SK-N-SH (cell line): ENCODE results near the gene GRK5. TPM values are rescaled to one million over a fixed set of nuclear protein-coding genes. Genes with fewer than 3 reads are reported as not detected.

Source experiments
- CTCF ChIA-PET: fragments of 300-600, 350-600 bp; formaldehyde crosslinking; extraction: SDS; loops from one replicate; lab custom pipeline; 2021; lab: Yijun Ruan, JAX
- POLR2A ChIA-PET: fragments of 350-600 bp; sonication (Branson Sonifier 250); formaldehyde crosslinking; extraction: SDS; loops from one replicate; lab custom pipeline; 2020; ENCODE audit warnings: antibody characterized with exemption, inconsistent platforms; lab: Yijun Ruan, JAX
- DNase-seq: peaks from one replicate; pipeline ENCODE4 v3.0.0; 2012
- H2AFZ ChIP-seq: fragments of 200-600 bp; sonication (generic); 2 replicates; pipeline ENCODE4 v1.8.1; 2016; ENCODE audit warnings: antibody characterized with exemption, mild to moderate bottlenecking, low read depth
- H3F3A ChIP-seq: fragments of 200-600 bp; sonication (generic); replicated peaks from 2 replicates; pipeline ENCODE3; 2016; ENCODE audit warnings: antibody characterized with exemption, mild to moderate bottlenecking; ENCODE audit not compliant: insufficient read depth
- H3K27ac ChIP-seq, 2 experiments: fragments of 200-500 bp in 1 of 2; fragments of 200-600 bp in 1 of 2; sonication (Bioruptor generic) in 1 of 2; sonication (generic), shearing (Covaris generic) in 1 of 2; 2 replicates each; pipeline versions ENCODE4 v1.5.1 to v1.6.1; 2014 to 2016; ENCODE audit warnings: low read depth in 2 of 2, inconsistent platforms in 1 of 2, low read length in 1 of 2, mild to moderate bottlenecking in 1 of 2, mixed read lengths in 1 of 2
- H3K27me3 ChIP-seq: fragments of 200-600 bp; sonication (generic), shearing (Covaris generic); 2 replicates; pipeline ENCODE4 v1.6.1; 2016; ENCODE audit warnings: mixed run types; ENCODE audit not compliant: insufficient read depth
- H3K36me3 ChIP-seq, 2 experiments: fragments of 200-500 bp in 1 of 2; fragments of 200-600 bp in 1 of 2; sonication (Bioruptor generic) in 1 of 2; sonication (generic) in 1 of 2; replicated peaks in 1 of 2; 2 replicates each; pipeline versions ENCODE3 to v1.5.1; 2014 to 2016; ENCODE audit warnings: low read length in 1 of 2, mild to moderate bottlenecking in 1 of 2; ENCODE audit not compliant: insufficient read depth in 2 of 2, control insufficient read depth in 1 of 2
- H3K4me1 ChIP-seq, 2 experiments: fragments of 200-500 bp in 1 of 2; fragments of 200-600 bp in 1 of 2; sonication (Bioruptor generic) in 1 of 2; sonication (generic), shearing (Covaris generic) in 1 of 2; 2 replicates each; pipeline versions ENCODE4 v1.5.1 to v1.6.1; 2014 to 2016; ENCODE audit warnings: low read depth in 1 of 2, low read length in 1 of 2, mixed run types in 1 of 2; ENCODE audit not compliant: insufficient read depth in 2 of 2, control insufficient read depth in 1 of 2
- H3K4me2 ChIP-seq: fragments of 200-600 bp; sonication (generic), shearing (Covaris generic); 2 replicates; pipeline ENCODE4 v1.6.1; 2017; ENCODE audit warnings: mixed run types
- H3K4me3 ChIP-seq, 2 experiments: fragments of 200-500 bp in 1 of 2; fragments of 200-600 bp in 1 of 2; sonication (Bioruptor generic) in 1 of 2; sonication (generic), shearing (Covaris generic) in 1 of 2; 2 replicates each; pipeline versions ENCODE4 v1.5.1 to v1.8.1; 2014 to 2016; ENCODE audit warnings: low read depth in 2 of 2, inconsistent platforms in 1 of 2, low read length in 1 of 2, mild to moderate bottlenecking in 1 of 2, mixed read lengths in 1 of 2, moderate library complexity in 1 of 2
- H3K79me2 ChIP-seq: fragments of 200-600 bp; sonication (generic); 2 replicates; pipeline ENCODE4 v1.8.1; 2017; ENCODE audit warnings: mild to moderate bottlenecking; ENCODE audit not compliant: insufficient read depth
- H3K9ac ChIP-seq: fragments of 200-600 bp; sonication (generic); 2 replicates; pipeline ENCODE4 v1.6.1; 2017; ENCODE audit warnings: mixed run types
- H3K9me2 ChIP-seq: fragments of 200-600 bp; sonication (generic); 2 replicates; pipeline ENCODE4 v1.6.1; 2017; ENCODE audit warnings: mixed run types
- H3K9me3 ChIP-seq: fragments of 200-600 bp; sonication (generic); 2 replicates; pipeline ENCODE4 v1.6.1; 2017; ENCODE audit warnings: mixed run types, mild to moderate bottlenecking, moderate library complexity
- H4K20me1 ChIP-seq: fragments of 200-600 bp; sonication (generic); 2 replicates; pipeline ENCODE4 v1.6.1; 2017; ENCODE audit warnings: mild to moderate bottlenecking, mixed run types; ENCODE audit not compliant: insufficient read depth
- EP300 ChIP-seq, 2 experiments: IDR thresholded peaks; 2 replicates each; pipeline versions ENCODE4 v1.4.0 to v1.6.1; 2012; ENCODE audit warnings: borderline replicate concordance in 1 of 2, low read depth in 1 of 2, low read length in 1 of 2
- FOSL2 ChIP-seq: IDR thresholded peaks from 2 replicates; pipeline ENCODE4 v1.4.0; 2012; ENCODE audit warnings: low read depth, mild to moderate bottlenecking, moderate library complexity, borderline replicate concordance
- FOXJ3 ChIP-seq: sonication (generic); formaldehyde crosslinking; IDR thresholded peaks from 2 replicates; pipeline ENCODE4 v1.5.1; 2020; ENCODE audit warnings: mild to moderate bottlenecking, missing genetic modification reagents
- GATA2 ChIP-seq: sonication (generic); formaldehyde crosslinking; IDR thresholded peaks from 2 replicates; pipeline ENCODE4 v1.5.0; 2020; ENCODE audit warnings: mild to moderate bottlenecking, missing genetic modification reagents
- JUND ChIP-seq: IDR thresholded peaks from 2 replicates; pipeline ENCODE4 v1.4.0; 2012
- MXI1 ChIP-seq: IDR thresholded peaks from 2 replicates; pipeline ENCODE4 v1.6.1; 2012; ENCODE audit warnings: mild to moderate bottlenecking, low read depth, low read length, improper control_type of control experiment
- NFIC ChIP-seq: IDR thresholded peaks from 2 replicates; pipeline ENCODE4 v1.4.0; 2012; ENCODE audit warnings: borderline replicate concordance
- NRF1 ChIP-seq: IDR thresholded peaks from 2 replicates; pipeline ENCODE4 v1.6.1; 2012; ENCODE audit warnings: low read depth, mild to moderate bottlenecking, low read length
- RAD21 ChIP-seq: IDR thresholded peaks from 2 replicates; pipeline ENCODE4 v1.6.1; 2012; ENCODE audit warnings: mild to moderate bottlenecking, low read length
- RFX5 ChIP-seq: IDR thresholded peaks from 2 replicates; pipeline ENCODE4 v1.6.1; 2012; ENCODE audit warnings: mild to moderate bottlenecking, improper control_type of control experiment, low read length
- TCF12 ChIP-seq: IDR thresholded peaks from 2 replicates; pipeline ENCODE4 v1.4.0; 2012
- TEAD4 ChIP-seq: IDR thresholded peaks from 2 replicates; pipeline ENCODE4 v1.4.0; 2012; ENCODE audit warnings: mild to moderate bottlenecking, borderline replicate concordance; ENCODE audit not compliant: insufficient read depth
- WGBS: methylation state at CpG from one replicate; pipeline ENCODE4 v1.1.6; 2017; ENCODE audit warnings: low lambda C conversion rate; 5-methylcytosine and 5-hydroxymethylcytosine counted together
- polyA plus RNA-seq, 3 experiments: library from polyadenylated mRNA; depleted of rRNA; stranded (reverse); fragments of >200 nt; gene quantifications; 2 replicates each; pipeline ENCODE4 v1.2.3, GENCODE V29; 2012
- TF ChIP-seq, protein P1 (sequence below): IDR thresholded peaks from 2 replicates; pipeline ENCODE4 v1.6.1; 2012; ENCODE audit warnings: mild to moderate bottlenecking, low read depth, low read length, moderate library complexity
- TF ChIP-seq, protein P2 (sequence below): IDR thresholded peaks from 2 replicates; pipeline ENCODE4 v1.4.0; 2012; ENCODE audit warnings: low read depth, borderline replicate concordance

Gene GRK5
- polyA plus RNA-seq, 1 of the 3 experiments (the other 2 are of a cell fraction), result 12.1 TPM

DNA sequence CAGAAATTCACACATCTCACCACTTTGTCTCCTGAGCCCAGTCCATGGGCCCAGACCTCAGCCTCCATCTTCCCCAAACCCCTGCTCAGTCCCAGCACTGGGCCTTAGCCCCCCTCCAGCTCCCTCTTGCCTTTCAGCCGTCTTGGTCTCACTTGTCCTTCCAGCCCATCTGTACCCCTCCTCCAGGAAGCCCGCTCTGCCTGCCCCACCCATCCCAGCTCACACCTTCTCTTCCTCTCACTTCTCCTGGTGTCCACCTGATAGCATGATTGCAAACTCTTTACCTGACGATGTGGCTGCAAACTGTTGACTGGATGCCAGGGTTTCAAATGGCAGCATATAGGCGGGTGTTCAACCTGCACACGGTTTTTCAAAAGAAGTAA is 238.6 kb downstream of the GRK5 start:
- H2AFZ ChIP-seq, result no peak overlapping the region
- H3F3A ChIP-seq, result no peaks in the 10 kb centered on the region
- peaks cover 3 to 10% of the 10 kb centered on the region in 2 experiments; a peak in 2 of 4 replicates for H3K4me1 ChIP-seq
- H3K27me3 ChIP-seq, result no peaks in the 10 kb centered on the region
- no peaks in the 10 kb centered on the region for H3K9me3 ChIP-seq
- WGBS, result 86% methylated on average over 5 of the region's 5 CpGs
- no peaks in the 10 kb centered on the region for H4K20me1 ChIP-seq
- H3K4me3 ChIP-seq, result no peak overlapping the region
- no peak overlapping the region for H3K4me2 ChIP-seq
- no peaks in the 10 kb centered on the region for H3K79me2 ChIP-seq
- DNase-seq, result no peak
- no peaks in the 10 kb centered on the region for H3K9me2 ChIP-seq
- no peak overlapping the region for H3K9ac ChIP-seq
- H3K27ac ChIP-seq, result no peak overlapping the region
- POLR2A ChIA-PET, result interaction anchor here (1.2 kb wide), 1 partner anchor 246 kb away, joined by 4 read pairs; no protein-coding TSS in a partner anchor
- CTCF ChIA-PET, result interaction anchor here (0.9 to 19.8 kb wide), 45 partner anchors 8 to 286 kb away, joined by 3 to 505 read pairs (median 6); partner anchors contain the start of gene GRK5
- TF ChIP-seq, protein P1, sequence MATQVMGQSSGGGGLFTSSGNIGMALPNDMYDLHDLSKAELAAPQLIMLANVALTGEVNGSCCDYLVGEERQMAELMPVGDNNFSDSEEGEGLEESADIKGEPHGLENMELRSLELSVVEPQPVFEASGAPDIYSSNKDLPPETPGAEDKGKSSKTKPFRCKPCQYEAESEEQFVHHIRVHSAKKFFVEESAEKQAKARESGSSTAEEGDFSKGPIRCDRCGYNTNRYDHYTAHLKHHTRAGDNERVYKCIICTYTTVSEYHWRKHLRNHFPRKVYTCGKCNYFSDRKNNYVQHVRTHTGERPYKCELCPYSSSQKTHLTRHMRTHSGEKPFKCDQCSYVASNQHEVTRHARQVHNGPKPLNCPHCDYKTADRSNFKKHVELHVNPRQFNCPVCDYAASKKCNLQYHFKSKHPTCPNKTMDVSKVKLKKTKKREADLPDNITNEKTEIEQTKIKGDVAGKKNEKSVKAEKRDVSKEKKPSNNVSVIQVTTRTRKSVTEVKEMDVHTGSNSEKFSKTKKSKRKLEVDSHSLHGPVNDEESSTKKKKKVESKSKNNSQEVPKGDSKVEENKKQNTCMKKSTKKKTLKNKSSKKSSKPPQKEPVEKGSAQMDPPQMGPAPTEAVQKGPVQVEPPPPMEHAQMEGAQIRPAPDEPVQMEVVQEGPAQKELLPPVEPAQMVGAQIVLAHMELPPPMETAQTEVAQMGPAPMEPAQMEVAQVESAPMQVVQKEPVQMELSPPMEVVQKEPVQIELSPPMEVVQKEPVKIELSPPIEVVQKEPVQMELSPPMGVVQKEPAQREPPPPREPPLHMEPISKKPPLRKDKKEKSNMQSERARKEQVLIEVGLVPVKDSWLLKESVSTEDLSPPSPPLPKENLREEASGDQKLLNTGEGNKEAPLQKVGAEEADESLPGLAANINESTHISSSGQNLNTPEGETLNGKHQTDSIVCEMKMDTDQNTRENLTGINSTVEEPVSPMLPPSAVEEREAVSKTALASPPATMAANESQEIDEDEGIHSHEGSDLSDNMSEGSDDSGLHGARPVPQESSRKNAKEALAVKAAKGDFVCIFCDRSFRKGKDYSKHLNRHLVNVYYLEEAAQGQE, result no peak
- TF ChIP-seq RFX5 (no peak), TCF12 (no peak), GATA2 (no peak), EP300 (IDR thresholded peaks at IDR 0.05; ENCODE audit: borderline replicate concordance in 1 of 2, low read depth in 1 of 2, low read length in 1 of 2) (no peak), JUND (no peak), FOSL2 (no peak), NFIC (no peak)
- TF ChIP-seq, protein P2, sequence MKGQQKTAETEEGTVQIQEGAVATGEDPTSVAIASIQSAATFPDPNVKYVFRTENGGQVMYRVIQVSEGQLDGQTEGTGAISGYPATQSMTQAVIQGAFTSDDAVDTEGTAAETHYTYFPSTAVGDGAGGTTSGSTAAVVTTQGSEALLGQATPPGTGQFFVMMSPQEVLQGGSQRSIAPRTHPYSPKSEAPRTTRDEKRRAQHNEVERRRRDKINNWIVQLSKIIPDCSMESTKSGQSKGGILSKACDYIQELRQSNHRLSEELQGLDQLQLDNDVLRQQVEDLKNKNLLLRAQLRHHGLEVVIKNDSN, result no peak
- peaks cover 0 to 6% of the 10 kb centered on the region in 2 experiments for H3K36me3 ChIP-seq

DNA sequence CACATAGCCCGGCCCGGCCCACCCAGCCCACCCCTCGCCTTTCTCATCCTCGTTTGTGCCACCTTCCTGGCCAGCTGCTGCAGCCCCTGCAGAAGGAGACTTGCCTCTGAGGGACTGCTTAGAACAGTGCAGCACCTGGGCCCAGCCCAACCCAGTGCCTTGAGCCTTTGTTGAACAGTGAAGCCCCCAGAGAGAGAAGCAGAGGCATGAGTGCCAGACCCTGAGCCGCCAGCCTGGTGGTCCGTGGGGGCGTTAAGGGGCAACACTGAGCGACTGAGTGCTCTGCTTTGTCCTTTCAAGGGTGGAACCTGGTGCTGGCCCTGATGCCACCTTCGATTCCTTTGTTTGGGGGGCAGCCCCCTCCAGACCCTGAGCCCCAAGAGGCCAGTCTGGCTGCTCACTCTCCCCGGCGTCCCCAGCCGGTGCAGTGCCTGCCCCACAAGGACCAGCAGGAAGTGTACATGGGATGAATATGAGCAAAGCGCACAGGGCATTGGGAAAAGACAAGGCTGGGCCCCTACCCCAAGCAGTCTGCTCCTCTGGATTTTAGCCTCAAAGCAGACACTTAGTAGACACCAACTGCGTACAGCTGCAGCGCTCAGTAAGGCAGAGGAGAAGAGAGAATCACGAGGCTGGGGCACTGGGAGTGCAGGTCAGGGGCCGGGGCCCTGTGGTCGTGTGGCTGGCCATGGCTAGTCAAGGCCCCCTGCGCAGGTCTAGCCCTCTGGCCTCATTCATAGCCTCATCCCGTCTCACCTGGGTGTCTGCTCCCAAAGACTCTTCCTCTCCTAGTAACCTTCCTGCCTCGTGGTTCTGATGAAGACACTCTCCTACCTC is 239.3 kb downstream of the GRK5 start:
- ChIA-PET POLR2A (no interaction called here), CTCF (interaction anchor here (0.9 to 19.8 kb wide), 17 partner anchors 12 to 254 kb away, joined by 3 to 505 read pairs (median 9); partner anchors contain the start of gene GRK5)
- DNase-seq, result no peak
- Histone ChIP-seq H3K79me2 (no peaks in the 10 kb centered on the region), H3K27ac (no peak overlapping the region), H3K9ac (no peak overlapping the region), H3K4me3 (no peak overlapping the region), H3F3A (no peaks in the 10 kb centered on the region), H4K20me1 (no peaks in the 10 kb centered on the region), H3K27me3 (no peaks in the 10 kb centered on the region), H3K4me2 (no peak overlapping the region), H2AFZ (no peak overlapping the region), H3K36me3 (peaks cover 0 to 6% of the 10 kb centered on the region in 2 experiments), H3K9me2 (no peaks in the 10 kb centered on the region), H3K4me1 (peaks cover 3 to 10% of the 10 kb centered on the region in 2 experiments; a peak in 2 of 4 replicates), H3K9me3 (no peaks in the 10 kb centered on the region)
- WGBS, result 88% methylated on average over 16 of the region's 21 CpGs
- TF ChIP-seq MXI1 (no peak), RFX5 (no peak), RAD21 (no peak), JUND (no peak), TEAD4 (no peak), NRF1 (no peak), FOXJ3 (no peak)
